GM19023 (cell line): ENCODE measurements around the gene PARD3B.

Experiments used
- ATAC-seq: cut with Tn5 transposase; IDR thresholded peaks from one replicate; pipeline ENCODE4 v1.9.1; 2021; ENCODE audit warnings: mild to moderate bottlenecking, moderate library complexity; ENCODE audit not compliant: unreplicated experiment

PARD3B gene

GRCh38 chr2:205613970-205614559, 1068.8 kb downstream of the PARD3B start:
- no peak for ATAC-seq

GRCh38 chr2:205614965-205615364, 1069.7 kb downstream of the PARD3B start:
- ATAC-seq, result no peak

GRCh38 chr2:205617905-205618304, 1072.6 kb downstream of the PARD3B start:
- ATAC-seq, result no peak

- ATAC-seq, result no peak
These were observed 1074.3 kb downstream of the PARD3B start for GRCh38 chr2:205619600-205619999.

- ATAC-seq, result no peak
These were observed 1081.8 kb downstream of the PARD3B start for GRCh38 chr2:205627085-205627484.

GRCh38 chr2:205628422-205628821, 1083.1 kb downstream of the PARD3B start:
- ATAC-seq, result no peak

GRCh38 chr2:205629091-205629776, 1084.0 kb downstream of the PARD3B start:
- ATAC-seq, result no peak

GRCh38 chr2:205633994-205634393, 1088.7 kb downstream of the PARD3B start:
- no peak for ATAC-seq

- no peak for ATAC-seq
These were observed 1091.5 kb downstream of the PARD3B start for GRCh38 chr2:205636549-205637319.

- no peak for ATAC-seq
These were observed 1092.0 kb downstream of the PARD3B start for GRCh38 chr2:205637320-205637602.

GRCh38 chr2:205637779-205638503, 1092.7 kb downstream of the PARD3B start:
- no peak for ATAC-seq

- ATAC-seq, result no peak
These were observed 1095.4 kb downstream of the PARD3B start for GRCh38 chr2:205640716-205641115.

GRCh38 chr2:205642599-205643356, 1097.5 kb downstream of the PARD3B start:
- ATAC-seq, result no peak

- no peak for ATAC-seq
These were observed 1098.2 kb downstream of the PARD3B start for GRCh38 chr2:205643391-205643885.

- no peak for ATAC-seq
These were observed 1098.7 kb downstream of the PARD3B start for GRCh38 chr2:205644018-205644417.

- peak; percentile 98 for ATAC-seq
These were observed 1101.4 kb downstream of the PARD3B start for GRCh38 chr2:205646680-205647079.

- ATAC-seq, result no peak
These were observed 1105.2 kb downstream of the PARD3B start for GRCh38 chr2:205650450-205650849.

GRCh38 chr2:205650931-205651330, 1105.7 kb downstream of the PARD3B start:
- ATAC-seq, result no peak

GRCh38 chr2:205651719-205652118, 1106.4 kb downstream of the PARD3B start:
- ATAC-seq, result no peak

- ATAC-seq, result no peak
These were observed 1109.8 kb downstream of the PARD3B start for GRCh38 chr2:205654878-205655605.
